ENCODE results near the gene FUCA1.
"Not testable (repeated sequence)": the region's sequence is repeated elsewhere in the genome, so short reads cannot be mapped to it uniquely, and the experiment has no call there.

FUCA1 gene

GRCh38 chr1:23843644-23844043 is 24.4 kb downstream of the FUCA1 start:
- DNase-seq, result no peak

- DNase-seq, result peak in 32 of 58 donors; percentile 2 to 50 (median 17)
Measured at GRCh38 chr1:23838401-23838866, 29.7 kb downstream of the FUCA1 start.

- no peak for DNase-seq
Measured at GRCh38 chr1:23837908-23838307, 30.2 kb downstream of the FUCA1 start.

- no peak for DNase-seq
Measured at GRCh38 chr1:23836037-23836436, 32.1 kb downstream of the FUCA1 start.

- DNase-seq, result not testable (repeated sequence)
Measured at GRCh38 chr1:23834156-23834555, 33.9 kb downstream of the FUCA1 start.

GRCh38 chr1:23827717-23828116 is 40.4 kb downstream of the FUCA1 start:
- no peak for DNase-seq

GRCh38 chr1:23826590-23826989 is 41.5 kb downstream of the FUCA1 start:
- DNase-seq, result not testable (repeated sequence)

- peak in 1 of 58 donors; percentile 31 for DNase-seq
Measured at GRCh38 chr1:23825762-23826522, 42.1 kb downstream of the FUCA1 start.

- DNase-seq, result peak; percentile 30 to 93 (median 85)
Measured at GRCh38 chr1:23825076-23825761, 42.9 kb downstream of the FUCA1 start, which contains the start of gene HMGCL. Gene HMGCL, minus strand, starts transcription at chr1:23825429. Its CDS starts 14 bp downstream, at chr1:23825415.

GRCh38 chr1:23824711-23825075 is 43.4 kb downstream of the FUCA1 start:
- DNase-seq, result no peak

- DNase-seq, result no peak
Measured at GRCh38 chr1:23823767-23824166, 44.3 kb downstream of the FUCA1 start.

GRCh38 chr1:23817633-23818032 is 50.5 kb downstream of the FUCA1 start:
- no peak for DNase-seq

GRCh38 chr1:23816906-23817305 is 51.2 kb downstream of the FUCA1 start:
- DNase-seq, result no peak

GRCh38 chr1:23816361-23816760 is 51.7 kb downstream of the FUCA1 start:
- no peak for DNase-seq

GRCh38 chr1:23814016-23814415 is 54.1 kb downstream of the FUCA1 start:
- DNase-seq, result no peak

- DNase-seq, result peak in 8 of 58 donors; percentile 6 to 41 (median 22)
Measured at GRCh38 chr1:23810818-23811540, 57.1 kb downstream of the FUCA1 start.

GRCh38 chr1:23809751-23810171 is 58.3 kb downstream of the FUCA1 start:
- peak in 27 of 58 donors; percentile 6 to 59 (median 29) for DNase-seq

GRCh38 chr1:23807453-23807852 is 60.6 kb downstream of the FUCA1 start:
- DNase-seq, result no peak

- no peak for DNase-seq
Measured at GRCh38 chr1:23806280-23806679, 61.8 kb downstream of the FUCA1 start.

- no peak for DNase-seq
Measured at GRCh38 chr1:23805025-23805424, 63.1 kb downstream of the FUCA1 start.

- DNase-seq, result no peak
Measured at GRCh38 chr1:23804183-23804835, 63.8 kb downstream of the FUCA1 start.

All from anterior cingulate cortex (tissue), 58 donors.